IMR-90 (cell line): ENCODE data around the gene PIK3R5. TPM values are rescaled to one million over a fixed set of nuclear protein-coding genes. Genes with fewer than 3 reads are reported as not detected.

Experiments
- ATAC-seq: fragments of 200-7000 bp; cut with Tn5 transposase; 2 replicates; pipeline ENCODE4 v1.9.1; 2020; ENCODE audit warnings: low read depth, mild to moderate bottlenecking, moderate library complexity
- BruUV-seq: library from RNA; stranded (reverse); fragments of 400-500 nt; replicated peaks from 2 replicates; lab custom pipeline; 2021; lab: Mats Ljungman, UMichigan
- CTCF ChIA-PET: fragments of 300-600 bp; formaldehyde crosslinking; extraction: SDS; loops from one replicate; lab custom pipeline; 2021; ENCODE audit warnings: antibody characterized with exemption; lab: Yijun Ruan, JAX
- POLR2A ChIA-PET: fragments of 300-600 bp; sonication (Branson Sonifier 250); formaldehyde crosslinking; loops from one replicate; lab custom pipeline; 2022; ENCODE audit warnings: antibody characterized with exemption; ENCODE audit not compliant: unreplicated experiment; lab: Charles Lee
- DNase-seq: peaks from one replicate; pipeline ENCODE4 v3.0.0; 2013
- H2AFZ ChIP-seq: replicated peaks from 2 replicates; pipeline ENCODE3; 2013; ENCODE audit warnings: low read length, mild to moderate bottlenecking; ENCODE audit not compliant: poor library complexity
- H2AK5ac ChIP-seq: 2 replicates; pipeline ENCODE4 v1.6.1; 2013; ENCODE audit warnings: low read depth, low read length, inconsistent platforms
- H2AK9ac ChIP-seq: replicated peaks from 2 replicates; pipeline ENCODE3; 2013; ENCODE audit warnings: mild to moderate bottlenecking, low read depth, low read length, moderate library complexity; ENCODE audit not compliant: poor library complexity
- H2BK120ac ChIP-seq: 2 replicates; pipeline ENCODE4 v1.6.1; 2013; ENCODE audit warnings: low read depth, low read length, inconsistent platforms
- H2BK15ac ChIP-seq: 3 replicates; pipeline ENCODE4 v1.6.1; 2013; ENCODE audit warnings: low read depth, low read length, inconsistent platforms
- H2BK20ac ChIP-seq: 2 replicates; pipeline ENCODE4 v1.6.1; 2013; ENCODE audit warnings: low read depth, mild to moderate bottlenecking, inconsistent platforms, low read length, moderate library complexity
- H2BK5ac ChIP-seq: 2 replicates; pipeline ENCODE4 v1.6.1; 2013; ENCODE audit warnings: mild to moderate bottlenecking, low read depth, low read length, inconsistent platforms; ENCODE audit not compliant: poor library complexity, severe bottlenecking
- H3K14ac ChIP-seq: replicated peaks from 2 replicates; pipeline ENCODE4 v1.6.1; 2013; ENCODE audit warnings: low read depth, low read length, inconsistent platforms
- H3K18ac ChIP-seq: 2 replicates; pipeline ENCODE4 v1.6.1; 2013; ENCODE audit warnings: low read depth, low read length, control low read depth
- H3K23ac ChIP-seq: 2 replicates; pipeline ENCODE4 v1.6.1; 2013; ENCODE audit warnings: low read depth, low read length, inconsistent platforms
- H3K27ac ChIP-seq: 2 replicates; pipeline ENCODE4 v1.5.1; 2013; ENCODE audit warnings: mild to moderate bottlenecking, control low read depth, low read length; ENCODE audit not compliant: insufficient read depth
- H3K27me3 ChIP-seq: 2 replicates; pipeline ENCODE4 v1.6.1; 2013; ENCODE audit warnings: low read length; ENCODE audit not compliant: control insufficient read depth, insufficient read depth
- H3K36me3 ChIP-seq: 2 replicates; pipeline ENCODE4 v1.6.1; 2013; ENCODE audit warnings: low read length, mixed read lengths; ENCODE audit not compliant: control insufficient read depth, insufficient read depth
- H3K4ac ChIP-seq: 2 replicates; pipeline ENCODE4 v1.6.1; 2013; ENCODE audit warnings: low read depth, low read length, inconsistent platforms
- H3K4me1 ChIP-seq: 2 replicates; pipeline ENCODE4 v1.6.1; 2013; ENCODE audit warnings: low read length, mixed read lengths; ENCODE audit not compliant: control insufficient read depth, insufficient read depth
- H3K4me2 ChIP-seq: 2 replicates; pipeline ENCODE4 v1.6.1; 2013; ENCODE audit warnings: low read depth, mild to moderate bottlenecking, control low read depth, low read length, moderate library complexity
- H3K4me3 ChIP-seq: 2 replicates; pipeline ENCODE4 v1.5.1; 2013; ENCODE audit warnings: low read depth, mild to moderate bottlenecking, control low read depth, low read length, moderate library complexity; ENCODE audit not compliant: insufficient read depth
- H3K56ac ChIP-seq: 2 replicates; pipeline ENCODE4 v1.6.1; 2013; ENCODE audit warnings: low read length, inconsistent platforms; ENCODE audit not compliant: insufficient read depth; ENCODE audit errors: extremely low read depth
- H3K79me1 ChIP-seq, 2 experiments: 2 replicates each; pipeline ENCODE4 v1.6.1; 2013; ENCODE audit warnings: low read length in 2 of 2, inconsistent platforms in 1 of 2, low read depth in 1 of 2
- H3K9ac ChIP-seq: 2 replicates; pipeline ENCODE4 v1.6.1; 2013; ENCODE audit warnings: low read depth, low read length, control low read depth
- H3K9me1 ChIP-seq: 2 replicates; pipeline ENCODE4 v1.6.1; 2013; ENCODE audit warnings: low read length, inconsistent platforms; ENCODE audit not compliant: insufficient read depth
- H3K9me3 ChIP-seq: 2 replicates; pipeline ENCODE4 v1.6.1; 2013; ENCODE audit warnings: low read length; ENCODE audit not compliant: control insufficient read depth, insufficient read depth
- H4K20me1 ChIP-seq: 2 replicates; pipeline ENCODE4 v1.6.1; 2013; ENCODE audit warnings: low read length, inconsistent platforms; ENCODE audit not compliant: insufficient read depth
- H4K5ac ChIP-seq: 2 replicates; pipeline ENCODE4 v1.6.1; 2013; ENCODE audit warnings: mild to moderate bottlenecking, low read depth, low read length, control low read depth
- H4K8ac ChIP-seq, 2 experiments: 2 replicates each; pipeline ENCODE4 v1.6.1; 2013; ENCODE audit warnings: low read depth in 2 of 2, low read length in 2 of 2, control low read depth in 1 of 2, inconsistent platforms in 1 of 2
- H4K91ac ChIP-seq: 2 replicates; pipeline ENCODE4 v1.6.1; 2013; ENCODE audit warnings: low read depth, low read length, inconsistent platforms; ENCODE audit not compliant: insufficient read depth
- BHLHE40 ChIP-seq: fragments of 150-350 bp; IDR thresholded peaks from 2 replicates; pipeline ENCODE4 v1.6.1; 2016; ENCODE audit warnings: mild to moderate bottlenecking, low read depth, low read length
- CEBPB ChIP-seq: IDR thresholded peaks from 2 replicates; pipeline ENCODE4 v1.6.1; 2012; ENCODE audit warnings: low read depth, low read length, improper control_type of control experiment
- CHD1 ChIP-seq: IDR thresholded peaks from 2 replicates; pipeline ENCODE4 v1.6.1; 2012; ENCODE audit warnings: low read depth, low read length, improper control_type of control experiment
- FOS ChIP-seq: fragments of 150-350 bp; IDR thresholded peaks from 2 replicates; pipeline ENCODE4 v1.6.1; 2016; ENCODE audit warnings: low read depth, low read length
- MAFK ChIP-seq: IDR thresholded peaks from 2 replicates; pipeline ENCODE4 v1.6.1; 2012; ENCODE audit warnings: low read depth, low read length, improper control_type of control experiment
- MAZ ChIP-seq: IDR thresholded peaks from 2 replicates; pipeline ENCODE4 v1.6.1; 2012; ENCODE audit warnings: low read depth, mild to moderate bottlenecking, low read length, improper control_type of control experiment, moderate library complexity, borderline replicate concordance
- MXI1 ChIP-seq: IDR thresholded peaks from 2 replicates; pipeline ENCODE4 v1.6.1; 2012; ENCODE audit warnings: low read depth, mild to moderate bottlenecking, low read length, moderate library complexity, borderline replicate concordance
- NFE2L2 ChIP-seq: fragments of 150-350 bp; IDR thresholded peaks from 2 replicates; pipeline ENCODE4 v1.6.1; 2016; ENCODE audit warnings: low read depth, mild to moderate bottlenecking, low read length
- POLR2A ChIP-seq: IDR thresholded peaks from 2 replicates; pipeline ENCODE4 v1.6.1; 2012; ENCODE audit warnings: mild to moderate bottlenecking, low read depth, low read length
- RAD21 ChIP-seq: IDR thresholded peaks from 2 replicates; pipeline ENCODE4 v1.6.1; 2012; ENCODE audit warnings: low read length, improper control_type of control experiment
- RCOR1 ChIP-seq: IDR thresholded peaks from 2 replicates; pipeline ENCODE4 v1.6.1; 2012; ENCODE audit warnings: mild to moderate bottlenecking, low read length, improper control_type of control experiment; ENCODE audit not compliant: insufficient replicate concordance
- RFX5 ChIP-seq: IDR thresholded peaks from 2 replicates; pipeline ENCODE4 v1.8.0; 2012; ENCODE audit warnings: low read depth, mild to moderate bottlenecking, low read length, moderate library complexity
- SMC3 ChIP-seq: fragments of 150-350 bp; IDR thresholded peaks from 2 replicates; pipeline ENCODE4 v1.6.1; 2016; ENCODE audit warnings: low read depth, mild to moderate bottlenecking, antibody characterized with exemption, low read length, moderate library complexity
- WGBS, 2 experiments: methylation state at CpG; one replicate each; pipeline versions ENCODE4 v1.1.5 to v1.1.7; 2013; ENCODE audit warnings: missing lambda C conversion rate in 2 of 2; ENCODE audit not compliant: insufficient read length in 1 of 2; ENCODE audit errors: extremely low coverage in 2 of 2; 5-methylcytosine and 5-hydroxymethylcytosine counted together
- dilution Hi-C: fragments of 300-500 bp; cut with HindIII; formaldehyde crosslinking; loops from one replicate; pipeline ENCODE4 v1.14.3; 2018; ENCODE audit warnings: low sequenced_read_pairs; ENCODE audit not compliant: unreplicated experiment
- in situ Hi-C: fragments of 300-500 bp; cut with MboI; formaldehyde crosslinking; loops from 3 replicates; pipeline ENCODE4 v1.14.3; 2019; ENCODE audit warnings: low sequenced_read_pairs, inconsistent platforms, mixed read lengths
- intact Hi-C: fragments of 100-400 bp; cut with micrococcal nuclease; formaldehyde crosslinking; loops from 2 replicates; pipeline ENCODE4 v1.10.0; 2022
- polyA plus RNA-seq, 3 experiments: library from polyadenylated mRNA; depleted of rRNA; stranded (reverse); fragments of >200 nt; gene quantifications; 2 replicates each; pipeline ENCODE4 v1.2.3, GENCODE V29; 2012; ENCODE audit warnings: low replicate concordance in 1 of 3
- total RNA-seq: library from RNA; depleted of rRNA; stranded (reverse); fragments of >200 nt; gene quantifications from 2 replicates; pipeline ENCODE4 v1.2.3, GENCODE V29; 2012
- TF ChIP-seq, protein P1 (sequence below): conservative IDR thresholded peaks from 2 replicates; pipeline ENCODE4 v1.5.1; 2012; ENCODE audit warnings: mild to moderate bottlenecking, low read depth, low read length, improper control_type of control experiment
- TF ChIP-seq, protein P2 (sequence below): fragments of 150-350 bp; IDR thresholded peaks from 2 replicates; pipeline ENCODE4 v1.6.1; 2017; ENCODE audit warnings: mild to moderate bottlenecking, antibody characterized with exemption, low read length, low read depth
- TF ChIP-seq, protein P3 (sequence below): fragments of 150-350 bp; IDR thresholded peaks from 2 replicates; pipeline ENCODE4 v1.6.1; 2016; ENCODE audit warnings: low read depth, mild to moderate bottlenecking, low read length, moderate library complexity, borderline replicate concordance

Gene PIK3R5
- total and polyA plus RNA-seq, 2 of the 4 experiments (the other 2 are of a cell fraction), result not detected

DNA sequence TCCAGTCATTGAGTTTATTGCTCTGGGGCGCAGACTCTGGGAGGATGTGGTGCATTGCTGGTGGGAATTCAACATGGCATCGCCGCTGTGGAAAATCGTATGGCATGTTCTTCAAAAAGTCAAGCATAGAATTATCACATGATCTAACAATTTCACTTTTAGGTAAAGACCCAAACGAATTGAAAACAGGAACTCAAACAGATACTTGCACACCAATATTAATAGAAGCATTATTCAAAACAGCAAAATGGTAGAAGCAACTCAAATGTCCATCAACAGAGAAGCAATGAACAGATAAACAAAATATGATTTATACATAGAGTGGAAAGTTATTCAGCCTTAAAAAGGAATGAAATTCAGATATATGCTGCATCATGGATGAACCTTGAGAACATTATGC is 113.9 kb downstream of the PIK3R5 start:
- Histone ChIP-seq H2AK5ac (no peak overlapping the region), H2BK20ac (no peak overlapping the region), H4K20me1 (no peaks in the 10 kb centered on the region), H2BK120ac (no peak overlapping the region), H4K91ac (no peak overlapping the region), H3K4ac (no peak overlapping the region), H3K56ac (no peak overlapping the region), H3K27ac (no peak overlapping the region), H3K79me1 (no peaks in the 10 kb centered on the region), H3K9ac (no peak overlapping the region), H3K14ac (no peak overlapping the region), H3K4me1 (no peaks in the 10 kb centered on the region), H2BK15ac (no peak overlapping the region), H4K5ac (no peak overlapping the region), H3K18ac (no peak overlapping the region), H3K4me3 (no peak overlapping the region), H3K23ac (no peak overlapping the region), H3K27me3 (no peaks in the 10 kb centered on the region), H2AFZ (no peak overlapping the region), H2BK5ac (no peak overlapping the region), H2AK9ac (no peak overlapping the region), H3K36me3 (no peaks in the 10 kb centered on the region), H3K9me3 (no peaks in the 10 kb centered on the region), H4K8ac (no peak overlapping the region), H3K4me2 (no peak overlapping the region), H3K9me1 (no peaks in the 10 kb centered on the region)
- TF ChIP-seq BHLHE40, result no peak
- TF ChIP-seq MXI1, result no peak
- no peak for TF ChIP-seq SMC3
- TF ChIP-seq FOS, result no peak
- TF ChIP-seq RFX5, result no peak
- TF ChIP-seq NFE2L2, result no peak
- TF ChIP-seq POLR2A, result no peak
- no peak for TF ChIP-seq RCOR1
- TF ChIP-seq, protein P1, sequence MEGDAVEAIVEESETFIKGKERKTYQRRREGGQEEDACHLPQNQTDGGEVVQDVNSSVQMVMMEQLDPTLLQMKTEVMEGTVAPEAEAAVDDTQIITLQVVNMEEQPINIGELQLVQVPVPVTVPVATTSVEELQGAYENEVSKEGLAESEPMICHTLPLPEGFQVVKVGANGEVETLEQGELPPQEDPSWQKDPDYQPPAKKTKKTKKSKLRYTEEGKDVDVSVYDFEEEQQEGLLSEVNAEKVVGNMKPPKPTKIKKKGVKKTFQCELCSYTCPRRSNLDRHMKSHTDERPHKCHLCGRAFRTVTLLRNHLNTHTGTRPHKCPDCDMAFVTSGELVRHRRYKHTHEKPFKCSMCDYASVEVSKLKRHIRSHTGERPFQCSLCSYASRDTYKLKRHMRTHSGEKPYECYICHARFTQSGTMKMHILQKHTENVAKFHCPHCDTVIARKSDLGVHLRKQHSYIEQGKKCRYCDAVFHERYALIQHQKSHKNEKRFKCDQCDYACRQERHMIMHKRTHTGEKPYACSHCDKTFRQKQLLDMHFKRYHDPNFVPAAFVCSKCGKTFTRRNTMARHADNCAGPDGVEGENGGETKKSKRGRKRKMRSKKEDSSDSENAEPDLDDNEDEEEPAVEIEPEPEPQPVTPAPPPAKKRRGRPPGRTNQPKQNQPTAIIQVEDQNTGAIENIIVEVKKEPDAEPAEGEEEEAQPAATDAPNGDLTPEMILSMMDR, result no peak
- TF ChIP-seq RAD21, result no peak
- no peak for TF ChIP-seq MAZ
- TF ChIP-seq, protein P2, sequence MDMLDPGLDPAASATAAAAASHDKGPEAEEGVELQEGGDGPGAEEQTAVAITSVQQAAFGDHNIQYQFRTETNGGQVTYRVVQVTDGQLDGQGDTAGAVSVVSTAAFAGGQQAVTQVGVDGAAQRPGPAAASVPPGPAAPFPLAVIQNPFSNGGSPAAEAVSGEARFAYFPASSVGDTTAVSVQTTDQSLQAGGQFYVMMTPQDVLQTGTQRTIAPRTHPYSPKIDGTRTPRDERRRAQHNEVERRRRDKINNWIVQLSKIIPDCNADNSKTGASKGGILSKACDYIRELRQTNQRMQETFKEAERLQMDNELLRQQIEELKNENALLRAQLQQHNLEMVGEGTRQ, result no peak
- TF ChIP-seq, protein P3, sequence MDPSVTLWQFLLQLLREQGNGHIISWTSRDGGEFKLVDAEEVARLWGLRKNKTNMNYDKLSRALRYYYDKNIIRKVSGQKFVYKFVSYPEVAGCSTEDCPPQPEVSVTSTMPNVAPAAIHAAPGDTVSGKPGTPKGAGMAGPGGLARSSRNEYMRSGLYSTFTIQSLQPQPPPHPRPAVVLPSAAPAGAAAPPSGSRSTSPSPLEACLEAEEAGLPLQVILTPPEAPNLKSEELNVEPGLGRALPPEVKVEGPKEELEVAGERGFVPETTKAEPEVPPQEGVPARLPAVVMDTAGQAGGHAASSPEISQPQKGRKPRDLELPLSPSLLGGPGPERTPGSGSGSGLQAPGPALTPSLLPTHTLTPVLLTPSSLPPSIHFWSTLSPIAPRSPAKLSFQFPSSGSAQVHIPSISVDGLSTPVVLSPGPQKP, result no peak
- no peak for TF ChIP-seq MAFK
- no peak for TF ChIP-seq CHD1
- no peak for TF ChIP-seq CEBPB
- no TSS peak for BruUV-seq
- dilution Hi-C loops (no loop called here), in situ Hi-C loops (no loop called here), intact Hi-C loops (no loop called here)
- POLR2A ChIA-PET, result no interaction called here
- CTCF ChIA-PET, result no interaction called here
- WGBS, 2 experiments, result no CpG with 5 or more reads among the region's 5 CpGs
- ATAC-seq, result no peak
- no peak for DNase-seq
